CD14-positive monocyte (primary cell): ENCODE measurements around the gene OR2A2. TPM values are rescaled to one million over a fixed set of nuclear protein-coding genes. Genes with fewer than 3 reads are reported as not detected.

Experiments used
- DNase-seq, 3 donors: peaks; one replicate each; pipeline ENCODE4 v3.0.0-alpha.2; 2011 to 2022
- H2AFZ ChIP-seq: 2 replicates; pipeline ENCODE4 v1.6.0; 2012; ENCODE audit warnings: mild to moderate bottlenecking, low read depth, low read length, inconsistent platforms; ENCODE audit not compliant: insufficient read depth, poor library complexity, severe bottlenecking
- H3K27ac ChIP-seq, 2 donors: 1 replicate in 1 of 2; 2 replicates in 1 of 2; pipeline ENCODE4 v1.5.1; 2012 to 2013; ENCODE audit warnings: low read length in 2 of 2, control low read depth in 1 of 2, inconsistent platforms in 1 of 2, low read depth in 1 of 2, mild to moderate bottlenecking in 1 of 2
- H3K27me3 ChIP-seq, 2 donors: one replicate each; pipeline versions ENCODE4 v1.6.0 to v1.6.1; 2011 to 2013; ENCODE audit warnings: low read length in 2 of 2; ENCODE audit not compliant: control insufficient read depth in 2 of 2, insufficient read depth in 2 of 2
- H3K36me3 ChIP-seq, 2 donors: replicated peaks in 1 of 2; 1 replicate in 1 of 2; 2 replicates in 1 of 2; pipeline versions ENCODE4 v1.5.1 to v1.6.1; 2012 to 2013; ENCODE audit warnings: low read length in 2 of 2, control low read depth in 1 of 2, inconsistent platforms in 1 of 2, mild to moderate bottlenecking in 1 of 2; ENCODE audit not compliant: insufficient read depth in 2 of 2, control insufficient read depth in 1 of 2
- H3K4me1 ChIP-seq, 2 donors: 1 replicate in 1 of 2; 2 replicates in 1 of 2; pipeline versions ENCODE4 v1.5.1 to v1.6.1; 2012 to 2013; ENCODE audit warnings: low read length in 2 of 2, control low read depth in 1 of 2, inconsistent platforms in 1 of 2, mild to moderate bottlenecking in 1 of 2, moderate library complexity in 1 of 2; ENCODE audit not compliant: insufficient read depth in 2 of 2, control insufficient read depth in 1 of 2
- H3K4me2 ChIP-seq: replicated peaks from 2 replicates; pipeline ENCODE3; 2012; ENCODE audit warnings: low read length, moderate library complexity, mild to moderate bottlenecking; ENCODE audit not compliant: poor library complexity, severe bottlenecking; ENCODE audit errors: extremely low read depth
- H3K4me3 ChIP-seq, 3 experiments: fragments of 200-600 bp in 1 of 3; sonication (generic) in 1 of 3; replicated peaks in 1 of 3; 1 replicate in 2 of 3; 2 replicates in 1 of 3; pipeline ENCODE4 v1.5.1; 2011 to 2013; ENCODE audit warnings: low read length in 3 of 3, mild to moderate bottlenecking in 3 of 3, control low read depth in 2 of 3, low read depth in 2 of 3, inconsistent platforms in 1 of 3, moderate library complexity in 1 of 3
- H3K79me2 ChIP-seq: 2 replicates; pipeline ENCODE4 v1.6.0; 2012; ENCODE audit warnings: mild to moderate bottlenecking, control low read depth, inconsistent platforms, low read length, moderate library complexity; ENCODE audit not compliant: insufficient read depth
- H3K9ac ChIP-seq: 2 replicates; pipeline ENCODE4 v1.6.0; 2017; ENCODE audit warnings: low read length, mild to moderate bottlenecking; ENCODE audit not compliant: insufficient read depth, poor library complexity, severe bottlenecking
- H3K9me3 ChIP-seq, 2 donors: replicated peaks in 1 of 2; 1 replicate in 1 of 2; 2 replicates in 1 of 2; pipeline versions ENCODE4 v1.5.1 to v1.6.1; 2012 to 2013; ENCODE audit warnings: low read length in 2 of 2, control low read depth in 1 of 2; ENCODE audit not compliant: control insufficient read depth in 1 of 2, insufficient read depth in 1 of 2
- H4K20me1 ChIP-seq: 2 replicates; pipeline ENCODE4 v1.6.0; 2012; ENCODE audit warnings: mild to moderate bottlenecking, low read length, control low read depth, moderate library complexity; ENCODE audit not compliant: insufficient read depth
- H3K27ac Mint-ChIP-seq, 7 donors: one replicate each; pipeline ENCODE4 v1.8.0; 2020; ENCODE audit warnings: mild to moderate bottlenecking in 7 of 7, mixed read lengths in 7 of 7, moderate library complexity in 6 of 7, inconsistent platforms in 2 of 7
- H3K27me3 Mint-ChIP-seq, 3 donors: one replicate each; pipeline ENCODE4 v1.8.0; 2021 to 2022; ENCODE audit warnings: low read depth in 3 of 3, mild to moderate bottlenecking in 3 of 3, mixed read lengths in 3 of 3, moderate library complexity in 3 of 3, inconsistent platforms in 1 of 3
- H3K36me3 Mint-ChIP-seq, 2 donors: one replicate each; pipeline ENCODE4 v1.8.0; 2020; ENCODE audit warnings: mixed read lengths in 2 of 2, inconsistent platforms in 1 of 2, mild to moderate bottlenecking in 1 of 2
- H3K4me1 Mint-ChIP-seq: one replicate; pipeline ENCODE4 v1.8.0; 2020; ENCODE audit warnings: mild to moderate bottlenecking, mixed read lengths
- H3K4me3 Mint-ChIP-seq, 2 donors: one replicate each; pipeline ENCODE4 v1.8.0; 2020; ENCODE audit warnings: mild to moderate bottlenecking in 2 of 2, mixed read lengths in 2 of 2, moderate library complexity in 1 of 2
- H3K9me3 Mint-ChIP-seq, 7 donors: one replicate each; pipeline ENCODE4 v1.8.0; 2020 to 2022; ENCODE audit warnings: mixed read lengths in 7 of 7, mild to moderate bottlenecking in 6 of 7, moderate library complexity in 6 of 7, inconsistent platforms in 2 of 7
- WGBS: methylation state at CpG from one replicate; pipeline ENCODE4 v1.1.5; 2013; ENCODE audit warnings: missing lambda C conversion rate; ENCODE audit not compliant: insufficient coverage; 5-methylcytosine and 5-hydroxymethylcytosine counted together
- intact Hi-C, 2 donors: fragments of 100-400 bp; cut with micrococcal nuclease; formaldehyde crosslinking; loops; one replicate each; pipeline versions ENCODE4 v1.15.0 to v1.15.1; 2023
- polyA plus RNA-seq, 3 donors: library from polyadenylated mRNA; depleted of rRNA in 1 of 3; unstranded in 2 of 3; stranded (reverse) in 1 of 3; fragments of 300-500 nt in 2 of 3; fragments of >200 nt in 1 of 3; fragmentation: Illumina TruSeq in 2 of 3; gene quantifications; 1 replicate in 2 of 3; 2 replicates in 1 of 3; pipeline ENCODE4 v1.2.3, GENCODE V29; 2012 to 2021
- TF ChIP-seq, protein P1 (sequence below): fragments of 200-600 bp; IDR thresholded peaks from one replicate; pipeline ENCODE4 v1.8.0; 2022; ENCODE audit warnings: antibody characterized with exemption, mild to moderate bottlenecking

The OR2A2 gene
- polyA plus RNA-seq, 3 donors = not detected

DNA sequence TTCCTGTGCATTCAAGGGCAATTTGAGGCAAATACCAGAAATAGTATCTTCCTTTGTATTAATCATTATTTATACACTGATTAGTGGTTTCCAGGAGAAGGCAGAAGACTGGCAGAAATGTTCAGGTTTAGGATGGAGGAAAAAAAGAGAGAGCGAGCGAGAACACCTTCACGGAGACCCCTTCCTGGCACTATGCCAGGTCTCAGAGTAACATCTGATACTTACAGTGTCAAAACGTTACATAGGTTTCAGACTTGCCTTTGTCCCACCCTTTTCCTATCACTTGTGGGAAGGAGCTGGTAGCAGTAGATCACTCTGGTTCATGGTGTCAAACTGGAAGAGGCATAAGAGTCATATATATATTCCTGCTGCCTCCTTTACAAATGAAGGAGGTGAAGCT, 22.7 kb upstream of the OR2A2 start:
- no peaks in the 10 kb centered on the region for H3K36me3 ChIP-seq
- no peaks in the 10 kb centered on the region for H4K20me1 ChIP-seq
- H3K4me1 ChIP-seq = no peaks in the 10 kb centered on the region
- H3K27me3 Mint-ChIP-seq = peaks cover 0 to 5% (median 0%) of the 10 kb centered on the region in 3 donors
- DNase-seq = no peak
- 100% methylated on average over 2 of the region's 4 CpGs for WGBS
- H3K4me3 ChIP-seq = no peak overlapping the region
- intact Hi-C loops = no loop called here
- no peaks in the 10 kb centered on the region for H3K27me3 ChIP-seq
- H3K79me2 ChIP-seq = no peaks in the 10 kb centered on the region
- peaks cover 0 to 5% (median 2%) of the 10 kb centered on the region in 7 donors for H3K9me3 Mint-ChIP-seq
- no peak overlapping the region for H3K4me3 Mint-ChIP-seq
- H3K9me3 ChIP-seq = no peaks in the 10 kb centered on the region
- no peak overlapping the region for H3K9ac ChIP-seq
- TF ChIP-seq, protein P1, sequence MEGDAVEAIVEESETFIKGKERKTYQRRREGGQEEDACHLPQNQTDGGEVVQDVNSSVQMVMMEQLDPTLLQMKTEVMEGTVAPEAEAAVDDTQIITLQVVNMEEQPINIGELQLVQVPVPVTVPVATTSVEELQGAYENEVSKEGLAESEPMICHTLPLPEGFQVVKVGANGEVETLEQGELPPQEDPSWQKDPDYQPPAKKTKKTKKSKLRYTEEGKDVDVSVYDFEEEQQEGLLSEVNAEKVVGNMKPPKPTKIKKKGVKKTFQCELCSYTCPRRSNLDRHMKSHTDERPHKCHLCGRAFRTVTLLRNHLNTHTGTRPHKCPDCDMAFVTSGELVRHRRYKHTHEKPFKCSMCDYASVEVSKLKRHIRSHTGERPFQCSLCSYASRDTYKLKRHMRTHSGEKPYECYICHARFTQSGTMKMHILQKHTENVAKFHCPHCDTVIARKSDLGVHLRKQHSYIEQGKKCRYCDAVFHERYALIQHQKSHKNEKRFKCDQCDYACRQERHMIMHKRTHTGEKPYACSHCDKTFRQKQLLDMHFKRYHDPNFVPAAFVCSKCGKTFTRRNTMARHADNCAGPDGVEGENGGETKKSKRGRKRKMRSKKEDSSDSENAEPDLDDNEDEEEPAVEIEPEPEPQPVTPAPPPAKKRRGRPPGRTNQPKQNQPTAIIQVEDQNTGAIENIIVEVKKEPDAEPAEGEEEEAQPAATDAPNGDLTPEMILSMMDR = no peak
- H2AFZ ChIP-seq = no peak overlapping the region
- no peak overlapping the region for H3K4me2 ChIP-seq
- no peak overlapping the region for H3K27ac Mint-ChIP-seq
- H3K36me3 Mint-ChIP-seq = no peaks in the 10 kb centered on the region
- H3K4me1 Mint-ChIP-seq = no peaks in the 10 kb centered on the region
- no peak overlapping the region for H3K27ac ChIP-seq

DNA sequence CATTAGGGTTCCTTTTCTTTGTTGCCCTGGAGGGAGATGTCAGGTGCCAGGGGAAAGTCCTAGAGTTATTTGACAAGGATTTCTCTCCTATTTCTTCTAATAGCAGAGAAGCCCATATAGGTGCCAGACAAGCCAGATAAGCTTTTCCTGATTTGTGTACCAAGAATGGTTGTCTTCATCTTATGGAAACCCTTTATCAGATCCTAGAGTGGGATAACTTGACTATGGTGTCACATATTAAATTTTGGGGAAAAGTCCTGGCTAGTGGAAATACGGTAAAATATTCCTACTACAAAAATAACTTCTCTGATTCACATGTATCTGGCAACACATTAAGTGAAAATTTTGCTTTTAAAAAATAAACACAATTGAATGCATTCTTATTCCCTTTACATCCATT, 22.2 kb upstream of the OR2A2 start:
- DNase-seq = no peak
- no peaks in the 10 kb centered on the region for H3K36me3 Mint-ChIP-seq

More for the DNA sequence above, 22.2 kb upstream of the OR2A2 start:
- H3K4me1 ChIP-seq = no peaks in the 10 kb centered on the region
- H2AFZ ChIP-seq = no peak overlapping the region
- no peaks in the 10 kb centered on the region for H3K36me3 ChIP-seq
- TF ChIP-seq, protein P1 = no peak
- no peaks in the 10 kb centered on the region for H3K27me3 ChIP-seq
- WGBS = no CpG with 5 or more reads among the region's 1 CpG
- intact Hi-C loops = no loop called here
- no peak overlapping the region for H3K4me2 ChIP-seq
- no peak overlapping the region for H3K27ac Mint-ChIP-seq
- no peaks in the 10 kb centered on the region for H3K79me2 ChIP-seq
- H3K9ac ChIP-seq = no peak overlapping the region
- peaks cover 0 to 5% (median 2%) of the 10 kb centered on the region in 7 donors for H3K9me3 Mint-ChIP-seq
- no peaks in the 10 kb centered on the region for H3K4me1 Mint-ChIP-seq
- H3K4me3 Mint-ChIP-seq = no peak overlapping the region
- H3K4me3 ChIP-seq = no peak overlapping the region
- H3K27me3 Mint-ChIP-seq = peaks cover 0 to 5% (median 0%) of the 10 kb centered on the region in 3 donors
- no peaks in the 10 kb centered on the region for H4K20me1 ChIP-seq
- H3K9me3 ChIP-seq = no peaks in the 10 kb centered on the region
- no peak overlapping the region for H3K27ac ChIP-seq
